ENCODE results near the gene PKD1. TPM values are rescaled to one million over a fixed set of nuclear protein-coding genes. Genes with fewer than 3 reads are reported as not detected.
"Not testable (repeated sequence)": the region's sequence is repeated elsewhere in the genome, so short reads cannot be mapped to it uniquely, and the experiment has no call there.

Gene PKD1
- total and polyA plus RNA-seq, 2 of the 13 experiments (the other 11 are each of a cell fraction or from before 2014, with no cell fraction given): 22.1 to 23.0 TPM

DNA sequence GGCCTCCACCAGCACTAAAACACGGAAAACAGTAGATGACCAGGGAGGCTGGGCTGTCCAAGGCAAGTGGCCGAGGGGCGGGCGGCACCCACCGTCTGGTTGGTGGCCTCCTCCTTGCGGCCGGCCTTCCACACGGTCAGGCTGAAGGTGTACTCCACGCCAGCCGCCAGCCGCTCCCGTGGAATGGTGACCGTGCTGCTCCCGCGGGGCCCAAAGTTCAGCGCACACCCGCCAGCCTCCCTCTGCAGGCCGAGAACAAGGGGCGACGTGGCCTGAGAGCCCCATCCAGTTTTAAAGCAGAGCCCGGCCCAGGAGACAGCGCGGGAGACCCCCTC is 27.9 kb downstream of the PKD1 start:
- H3K9ac ChIP-seq (ENCODE audit: insufficient read depth, low read depth, low read length); H2AFZ ChIP-seq (ENCODE audit: low read length); FAIRE-seq; ATAC-seq; DNase-seq (ENCODE audit: low spot score); H3K27ac ChIP-seq (ENCODE audit: extremely low read length, insufficient read depth, low read length); H3K4me3 ChIP-seq (replicated peaks in 1 of 3; ENCODE audit: insufficient read depth in 1 of 3, low read depth in 2 of 3, low read length in 3 of 3); H4K20me1 ChIP-seq (ENCODE audit: insufficient read depth, low read length); H3K9me3 ChIP-seq (ENCODE audit: low read length); H3K4me2 ChIP-seq (ENCODE audit: low read depth, low read length); H3K27me3 ChIP-seq (ENCODE audit: control insufficient read depth in 1 of 2, insufficient read depth in 2 of 2, low read length in 2 of 2); H3K36me3 ChIP-seq (replicated peaks in 1 of 2; ENCODE audit: control insufficient read depth in 1 of 2, insufficient read depth in 2 of 2, low read length in 2 of 2); intact Hi-C loops (cut with micrococcal nuclease; ENCODE audit: unreplicated experiment); in situ Hi-C loops (cut with HindIII; ENCODE audit: extremely low pct_ligation_motif_present, low pct_unique_long_range_greater_than_20kb); BruUV-seq (replicated peaks); H3K79me2 ChIP-seq (ENCODE audit: insufficient read depth, low read length); H3K4me1 ChIP-seq (ENCODE audit: insufficient read depth, low read length); CTCF ChIA-PET (ENCODE audit: low intra/inter-chr PET ratio, low total read pairs); POLR2A ChIA-PET: not testable (repeated sequence)
- WGBS (ENCODE audit: low lambda C conversion rate): 95% methylated on average over 13 of the region's 23 CpGs
- TF ChIP-seq ZC3H13 (CRISPR knock-in tag; IDR thresholded peaks at IDR 0.05): 0 out of 2 replicates have a peak, but pooled peaks have one; percentile 26

DNA sequence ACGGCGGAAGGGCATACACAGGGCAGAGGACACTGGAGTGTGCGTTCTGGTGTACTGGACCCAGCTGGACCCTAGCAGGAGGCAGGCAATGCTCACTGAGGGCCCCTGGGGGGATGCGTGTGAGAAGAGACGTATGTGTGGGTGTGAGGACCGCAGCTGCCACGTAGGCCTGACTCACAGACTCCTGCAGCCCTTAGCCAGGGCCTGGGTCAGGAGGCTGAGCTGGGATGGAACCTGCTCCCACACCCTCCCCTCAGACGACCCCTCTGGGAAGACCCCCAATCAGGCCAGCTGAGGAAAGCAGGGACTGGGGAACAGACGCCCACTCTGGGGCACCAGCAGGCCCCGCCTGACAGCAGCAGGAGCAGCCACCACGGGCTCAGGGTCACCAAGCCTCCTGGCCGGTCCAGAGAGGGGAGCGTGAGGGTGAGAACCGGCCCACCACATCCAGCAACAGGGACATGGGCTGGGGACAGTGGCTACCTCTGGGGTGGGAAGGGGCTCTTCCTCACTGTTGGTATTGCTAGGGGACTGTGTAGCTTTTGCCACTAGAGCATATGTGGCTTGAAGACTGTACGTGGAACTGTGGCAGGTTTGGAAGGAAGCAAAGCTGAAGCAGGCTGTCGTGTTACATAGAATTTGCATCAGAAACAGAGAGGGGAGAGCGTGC is 28.4 kb downstream of the PKD1 start:
- H4K20me1 ChIP-seq (ENCODE audit: insufficient read depth, low read length); H3K4me3 ChIP-seq (replicated peaks in 1 of 3; ENCODE audit: insufficient read depth in 1 of 3, low read depth in 2 of 3, low read length in 3 of 3); H3K9ac ChIP-seq (ENCODE audit: insufficient read depth, low read depth, low read length); H3K4me2 ChIP-seq (ENCODE audit: low read depth, low read length); FAIRE-seq; H3K36me3 ChIP-seq (replicated peaks in 1 of 2; ENCODE audit: control insufficient read depth in 1 of 2, insufficient read depth in 2 of 2, low read length in 2 of 2); intact Hi-C loops (cut with micrococcal nuclease; ENCODE audit: unreplicated experiment); H3K79me2 ChIP-seq (ENCODE audit: insufficient read depth, low read length); H2AFZ ChIP-seq (ENCODE audit: low read length); H3K27me3 ChIP-seq (ENCODE audit: control insufficient read depth in 1 of 2, insufficient read depth in 2 of 2, low read length in 2 of 2); in situ Hi-C loops (cut with HindIII; ENCODE audit: extremely low pct_ligation_motif_present, low pct_unique_long_range_greater_than_20kb); BruUV-seq (replicated peaks); DNase-seq (ENCODE audit: low spot score); H3K27ac ChIP-seq (ENCODE audit: extremely low read length, insufficient read depth, low read length); CTCF ChIA-PET (ENCODE audit: low intra/inter-chr PET ratio, low total read pairs); POLR2A ChIA-PET; H3K9me3 ChIP-seq (ENCODE audit: low read length); ATAC-seq; H3K4me1 ChIP-seq (ENCODE audit: insufficient read depth, low read length): not testable (repeated sequence)
- 100% methylated on average over 3 of the region's 17 CpGs for WGBS (ENCODE audit: low lambda C conversion rate)

DNA sequence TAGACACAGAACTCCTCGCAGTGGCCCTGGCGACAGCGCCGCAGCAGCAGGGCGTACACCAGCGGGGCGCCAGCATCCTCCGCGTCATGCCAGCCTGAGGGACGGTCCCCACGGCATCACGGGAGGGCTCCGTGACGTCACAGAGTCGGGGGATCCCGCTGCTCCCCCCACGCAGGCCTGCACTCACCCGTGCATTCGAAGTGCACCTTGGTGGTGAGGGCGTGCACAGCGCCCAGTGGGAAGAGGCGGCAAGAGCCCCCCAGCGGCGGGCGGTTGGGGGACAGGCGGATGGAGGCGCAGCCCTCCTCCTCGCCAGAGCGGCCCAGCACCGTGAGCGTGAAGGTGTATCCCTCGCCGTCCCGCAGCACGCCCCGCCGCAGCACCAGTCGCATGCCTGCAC is 29.5 kb downstream of the PKD1 start:
- H4K20me1 ChIP-seq (ENCODE audit: insufficient read depth, low read length); FAIRE-seq; DNase-seq (ENCODE audit: low spot score); H2AFZ ChIP-seq (ENCODE audit: low read length); H3K9me3 ChIP-seq (ENCODE audit: low read length); H3K79me2 ChIP-seq (ENCODE audit: insufficient read depth, low read length); H3K9ac ChIP-seq (ENCODE audit: insufficient read depth, low read depth, low read length); H3K27ac ChIP-seq (ENCODE audit: extremely low read length, insufficient read depth, low read length); POLR2A ChIA-PET; H3K27me3 ChIP-seq (ENCODE audit: control insufficient read depth in 1 of 2, insufficient read depth in 2 of 2, low read length in 2 of 2); CTCF ChIA-PET (ENCODE audit: low intra/inter-chr PET ratio, low total read pairs); intact Hi-C loops (cut with micrococcal nuclease; ENCODE audit: unreplicated experiment); ATAC-seq; H3K36me3 ChIP-seq (replicated peaks in 1 of 2; ENCODE audit: control insufficient read depth in 1 of 2, insufficient read depth in 2 of 2, low read length in 2 of 2); BruUV-seq (replicated peaks); in situ Hi-C loops (cut with HindIII; ENCODE audit: extremely low pct_ligation_motif_present, low pct_unique_long_range_greater_than_20kb); H3K4me3 ChIP-seq (replicated peaks in 1 of 3; ENCODE audit: insufficient read depth in 1 of 3, low read depth in 2 of 3, low read length in 3 of 3); H3K4me2 ChIP-seq (ENCODE audit: low read depth, low read length); H3K4me1 ChIP-seq (ENCODE audit: insufficient read depth, low read length): not testable (repeated sequence)
- over 99% methylated on average over 29 of the region's 38 CpGs for WGBS (ENCODE audit: low lambda C conversion rate)

DNA sequence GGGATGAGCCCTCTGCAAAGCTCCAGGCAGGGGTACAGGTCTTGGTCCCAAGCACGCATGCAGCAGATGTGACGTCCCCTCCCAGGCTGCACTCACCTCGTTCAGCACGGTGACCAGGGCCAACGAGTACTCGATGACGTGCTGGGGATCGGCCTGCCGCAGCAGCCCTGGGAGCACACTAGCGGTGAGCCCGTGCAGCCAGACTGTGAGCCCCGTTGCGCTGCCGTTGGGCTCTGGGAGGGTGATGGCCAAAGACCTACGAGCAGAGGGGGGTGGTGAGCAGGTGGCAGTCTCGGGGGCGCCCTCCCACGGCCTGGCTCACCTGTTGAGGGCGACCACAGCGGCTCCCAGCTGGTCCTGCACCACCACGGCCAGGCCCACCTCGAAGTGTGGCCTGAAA is 29.9 kb downstream of the PKD1 start:
- ATAC-seq; H4K20me1 ChIP-seq (ENCODE audit: insufficient read depth, low read length); DNase-seq (ENCODE audit: low spot score); H3K4me3 ChIP-seq (replicated peaks in 1 of 3; ENCODE audit: insufficient read depth in 1 of 3, low read depth in 2 of 3, low read length in 3 of 3); H3K79me2 ChIP-seq (ENCODE audit: insufficient read depth, low read length); in situ Hi-C loops (cut with HindIII; ENCODE audit: extremely low pct_ligation_motif_present, low pct_unique_long_range_greater_than_20kb); H3K9me3 ChIP-seq (ENCODE audit: low read length); H3K4me2 ChIP-seq (ENCODE audit: low read depth, low read length); H3K36me3 ChIP-seq (replicated peaks in 1 of 2; ENCODE audit: control insufficient read depth in 1 of 2, insufficient read depth in 2 of 2, low read length in 2 of 2); H2AFZ ChIP-seq (ENCODE audit: low read length); POLR2A ChIA-PET; H3K27ac ChIP-seq (ENCODE audit: extremely low read length, insufficient read depth, low read length); H3K9ac ChIP-seq (ENCODE audit: insufficient read depth, low read depth, low read length); BruUV-seq (replicated peaks); CTCF ChIA-PET (ENCODE audit: low intra/inter-chr PET ratio, low total read pairs); H3K4me1 ChIP-seq (ENCODE audit: insufficient read depth, low read length); H3K27me3 ChIP-seq (ENCODE audit: control insufficient read depth in 1 of 2, insufficient read depth in 2 of 2, low read length in 2 of 2); intact Hi-C loops (cut with micrococcal nuclease; ENCODE audit: unreplicated experiment); FAIRE-seq: not testable (repeated sequence)
- 98% methylated on average over 8 of the region's 22 CpGs for WGBS (ENCODE audit: low lambda C conversion rate)
